HCT116 (cell line): ENCODE results near the gene AMBRA1. TPM values are rescaled to one million over a fixed set of nuclear protein-coding genes. Genes with fewer than 3 reads are reported as not detected.

Experiments
- ATAC-seq: fragments of 200-7000 bp; cut with Tn5 transposase; 2 replicates; pipeline ENCODE4 v1.9.1; 2020; ENCODE audit warnings: mild to moderate bottlenecking, moderate library complexity
- BruUV-seq: library from RNA; stranded (reverse); fragments of 400-500 nt; replicated peaks from 2 replicates; lab custom pipeline; 2021; lab: Mats Ljungman, UMichigan
- CTCF ChIA-PET: fragments of 300-600 bp; sonication (Branson Sonifier 250); formaldehyde crosslinking; loops from one replicate; lab custom pipeline; 2021; ENCODE audit warnings: antibody characterized with exemption; lab: Charles Lee
- POLR2A ChIA-PET: fragments of 300-600, 350-600 bp; sonication (Branson Sonifier 250); formaldehyde crosslinking; loops from one replicate; lab custom pipeline; 2021; ENCODE audit warnings: antibody characterized with exemption; lab: Charles Lee
- RAD21 ChIA-PET, 2 experiments: fragments of 300-600 bp; sonication (Branson Sonifier 250); formaldehyde crosslinking; loops; one replicate each; lab custom pipeline; 2023; ENCODE audit warnings: low total read pairs in 2 of 2; ENCODE audit not compliant: uncharacterized antibody in 2 of 2, unreplicated experiment in 2 of 2, low non-redundant PET in 1 of 2; lab: Charles Lee
- DNase-seq: peaks from one replicate; pipeline ENCODE4 v3.0.0-alpha.2; 2010; ENCODE audit warnings: low read depth, low spot score
- H2AFZ ChIP-seq: fragments of 200-600 bp; shearing (Covaris generic), sonication (generic); 2 replicates; pipeline ENCODE4 v1.6.1; 2017; ENCODE audit warnings: low read depth, mixed run types, mixed read lengths, antibody characterized with exemption, low read length; ENCODE audit not compliant: poor library complexity, severe bottlenecking
- H3K27ac ChIP-seq: 2 replicates; pipeline ENCODE4 v1.5.1; 2012; ENCODE audit warnings: low read depth, low read length
- H3K27me3 ChIP-seq: fragments of 200-600 bp; sonication (generic); 2 replicates; pipeline ENCODE4 v1.6.1; 2016; ENCODE audit warnings: mixed run types, low read length, mixed read lengths; ENCODE audit not compliant: insufficient read depth
- H3K36me3 ChIP-seq, 2 experiments: fragments of 200-500 bp in 1 of 2; fragments of 200-600 bp in 1 of 2; sonication (Bioruptor generic) in 1 of 2; sonication (generic) in 1 of 2; 2 replicates each; pipeline versions ENCODE4 v1.5.1 to v1.6.1; 2014 to 2016; ENCODE audit warnings: low read length in 2 of 2, inconsistent platforms in 1 of 2, mixed read lengths in 1 of 2, mixed run types in 1 of 2; ENCODE audit not compliant: insufficient read depth in 2 of 2, control insufficient read depth in 1 of 2
- H3K4me1 ChIP-seq, 2 experiments: fragments of 200-600 bp in 1 of 2; sonication (generic) in 1 of 2; 2 replicates each; pipeline versions ENCODE4 v1.5.1 to v1.6.1; 2012 to 2017; ENCODE audit warnings: low read length in 2 of 2, inconsistent platforms in 1 of 2, mild to moderate bottlenecking in 1 of 2, mixed read lengths in 1 of 2, mixed run types in 1 of 2, moderate library complexity in 1 of 2; ENCODE audit not compliant: insufficient read depth in 2 of 2, control insufficient read depth in 1 of 2
- H3K4me2 ChIP-seq: fragments of 200-600 bp; sonication (generic); 2 replicates; pipeline ENCODE4 v1.6.1; 2017; ENCODE audit warnings: mixed run types, low read length, mixed read lengths
- H3K4me3 ChIP-seq, 2 experiments: fragments of 200-600 bp in 1 of 2; sonication (generic) in 1 of 2; replicated peaks in 1 of 2; 2 replicates each; pipeline ENCODE4 v1.5.1; 2011 to 2016; ENCODE audit warnings: low read length in 2 of 2, control low read depth in 1 of 2, low read depth in 1 of 2, mild to moderate bottlenecking in 1 of 2, mixed read lengths in 1 of 2, mixed run types in 1 of 2
- H3K79me2 ChIP-seq: fragments of 200-600 bp; sonication (generic); 2 replicates; pipeline ENCODE4 v1.6.1; 2017; ENCODE audit warnings: mild to moderate bottlenecking, mixed run types, low read length, moderate library complexity, mixed read lengths; ENCODE audit not compliant: insufficient read depth
- H3K9ac ChIP-seq: fragments of 200-600 bp; sonication (generic); 2 replicates; pipeline ENCODE4 v1.6.1; 2016; ENCODE audit warnings: low read length, mixed read lengths
- H3K9me2 ChIP-seq: fragments of 200-600 bp; sonication (generic), shearing (Covaris generic); 2 replicates; pipeline ENCODE4 v1.6.1; 2017; ENCODE audit warnings: mixed run types, mild to moderate bottlenecking, moderate library complexity; ENCODE audit not compliant: insufficient read depth
- H3K9me3 ChIP-seq, 2 experiments: fragments of 200-500 bp in 1 of 2; fragments of 200-600 bp in 1 of 2; sonication (Bioruptor generic) in 1 of 2; sonication (generic) in 1 of 2; 2 replicates each; pipeline ENCODE4 v1.6.1; 2014 to 2017; ENCODE audit warnings: low read length in 2 of 2, mixed read lengths in 2 of 2, inconsistent platforms in 1 of 2, low read depth in 1 of 2, mild to moderate bottlenecking in 1 of 2, mixed run types in 1 of 2, moderate library complexity in 1 of 2; ENCODE audit not compliant: control insufficient read depth in 1 of 2, insufficient read depth in 1 of 2
- H4K20me1 ChIP-seq: fragments of 200-600 bp; sonication (generic), shearing (Covaris generic); 2 replicates; pipeline ENCODE4 v1.6.1; 2017; ENCODE audit warnings: mixed run types, mild to moderate bottlenecking, moderate library complexity; ENCODE audit not compliant: insufficient read depth
- ATF3 ChIP-seq: IDR thresholded peaks from 2 replicates; pipeline ENCODE4 v1.6.1; 2012
- EGR1 ChIP-seq: IDR thresholded peaks from 2 replicates; pipeline ENCODE4 v1.6.1; 2012; ENCODE audit warnings: low read depth
- EZH2 ChIP-seq: fragments of 200-600 bp; sonication (generic); IDR thresholded peaks from 2 replicates; pipeline ENCODE4 v1.6.1; 2017; ENCODE audit warnings: antibody characterized with exemption, mixed run types
- EZH2phosphoT487 ChIP-seq: fragments of 200-600 bp; IDR thresholded peaks from 2 replicates; pipeline ENCODE4 v1.6.1; 2018; ENCODE audit warnings: antibody characterized with exemption, borderline replicate concordance
- JUND ChIP-seq: IDR thresholded peaks from 2 replicates; pipeline ENCODE4 v1.6.1; 2012
- POLR2AphosphoS5 ChIP-seq: IDR thresholded peaks from 2 replicates; pipeline ENCODE4 v1.6.1; 2011; ENCODE audit warnings: mild to moderate bottlenecking, low read depth, low read length, moderate library complexity
- RAD21 ChIP-seq: IDR thresholded peaks from 2 replicates; pipeline ENCODE4 v1.6.1; 2012; ENCODE audit warnings: low read depth, mild to moderate bottlenecking
- SIN3A ChIP-seq: IDR thresholded peaks from 2 replicates; pipeline ENCODE4 v1.6.1; 2012; ENCODE audit warnings: low read depth
- SP1 ChIP-seq: IDR thresholded peaks from 2 replicates; pipeline ENCODE4 v1.6.1; 2012; ENCODE audit warnings: low read depth
- SRF ChIP-seq: IDR thresholded peaks from 2 replicates; pipeline ENCODE4 v1.6.1; 2012; ENCODE audit warnings: low read depth
- YY1 ChIP-seq: IDR thresholded peaks from 2 replicates; pipeline ENCODE4 v1.6.1; 2011; ENCODE audit warnings: low read length, low read depth, moderate library complexity, mild to moderate bottlenecking; ENCODE audit not compliant: insufficient replicate concordance; ENCODE audit errors: extremely low read depth
- ZBTB33 ChIP-seq: IDR thresholded peaks from 2 replicates; pipeline ENCODE4 v1.6.1; 2011; ENCODE audit warnings: mild to moderate bottlenecking, low read length, moderate library complexity; ENCODE audit not compliant: insufficient replicate concordance; ENCODE audit errors: extremely low read depth
- ZNF274 ChIP-seq: fragments of 200-500 bp; sonication (Bioruptor generic); IDR thresholded peaks from 2 replicates; pipeline ENCODE4 v1.6.1; 2014; ENCODE audit warnings: mild to moderate bottlenecking, low read depth, low read length, inconsistent platforms
- intact Hi-C: fragments of 100-400 bp; cut with micrococcal nuclease; formaldehyde crosslinking; loops from 2 replicates; pipeline ENCODE4 v1.10.0; 2022
- total RNA-seq: library from RNA; stranded (reverse); gene quantifications from one replicate; pipeline ENCODE4 v1.2.1, GENCODE V29; 2021; ENCODE audit not compliant: unreplicated experiment
- TF ChIP-seq, protein P1 (sequence below), 3 experiments: fragments of 200-600 bp in 1 of 3; sonication (generic) in 1 of 3; IDR thresholded peaks in 2 of 3; conservative IDR thresholded peaks in 1 of 3; 2 replicates each; pipeline ENCODE4 v1.5.1; 2012 to 2017; ENCODE audit warnings: low read depth in 2 of 3, low read length in 2 of 3, antibody characterized with exemption in 1 of 3, borderline replicate concordance in 1 of 3, control low read depth in 1 of 3, mild to moderate bottlenecking in 1 of 3, mixed read lengths in 1 of 3, mixed run types in 1 of 3, moderate library complexity in 1 of 3; ENCODE audit not compliant: insufficient read depth in 1 of 3

The AMBRA1 gene
- total RNA-seq, 1 experiment from 2014 or later = 22.7 TPM

GRCh38 chr11:46562527-46562926 lies 31.3 kb downstream of the AMBRA1 start:
- Histone ChIP-seq H3K79me2 (peaks cover 64% of the 10 kb centered on the region), H3K9me2 (no peaks in the 10 kb centered on the region), H3K9ac (no peak overlapping the region), H2AFZ (no peak overlapping the region), H3K4me2 (no peak overlapping the region), H3K27me3 (no peaks in the 10 kb centered on the region), H3K36me3 (no peaks in the 10 kb centered on the region), H4K20me1 (peaks cover 3% of the 10 kb centered on the region; the same call in 1 of the 2 replicates), H3K9me3 (no peaks in the 10 kb centered on the region), H3K4me3 (no peak overlapping the region), H3K4me1 (peaks cover 37 to 59% of the 10 kb centered on the region in 2 experiments), H3K27ac (no peak overlapping the region)
- ChIA-PET POLR2A (interaction anchor here (1.2 kb wide), 1 partner anchor 8 kb away, joined by 3 read pairs; no protein-coding TSS in a partner anchor), RAD21 (no interaction called here), CTCF (no interaction called here)
- intact Hi-C loops = no loop called here
- no TSS peak for BruUV-seq
- DNase-seq (no peak), ATAC-seq (no peak)
- TF ChIP-seq YY1 (no peak), RAD21 (no peak), ZNF274 (no peak), JUND (no peak), SRF (no peak), EZH2 (no peak), EZH2phosphoT487 (no peak), POLR2AphosphoS5 (no peak), SIN3A (no peak), ATF3 (no peak), EGR1 (no peak), ZBTB33 (no peak), SP1 (no peak)
- TF ChIP-seq, protein P1, sequence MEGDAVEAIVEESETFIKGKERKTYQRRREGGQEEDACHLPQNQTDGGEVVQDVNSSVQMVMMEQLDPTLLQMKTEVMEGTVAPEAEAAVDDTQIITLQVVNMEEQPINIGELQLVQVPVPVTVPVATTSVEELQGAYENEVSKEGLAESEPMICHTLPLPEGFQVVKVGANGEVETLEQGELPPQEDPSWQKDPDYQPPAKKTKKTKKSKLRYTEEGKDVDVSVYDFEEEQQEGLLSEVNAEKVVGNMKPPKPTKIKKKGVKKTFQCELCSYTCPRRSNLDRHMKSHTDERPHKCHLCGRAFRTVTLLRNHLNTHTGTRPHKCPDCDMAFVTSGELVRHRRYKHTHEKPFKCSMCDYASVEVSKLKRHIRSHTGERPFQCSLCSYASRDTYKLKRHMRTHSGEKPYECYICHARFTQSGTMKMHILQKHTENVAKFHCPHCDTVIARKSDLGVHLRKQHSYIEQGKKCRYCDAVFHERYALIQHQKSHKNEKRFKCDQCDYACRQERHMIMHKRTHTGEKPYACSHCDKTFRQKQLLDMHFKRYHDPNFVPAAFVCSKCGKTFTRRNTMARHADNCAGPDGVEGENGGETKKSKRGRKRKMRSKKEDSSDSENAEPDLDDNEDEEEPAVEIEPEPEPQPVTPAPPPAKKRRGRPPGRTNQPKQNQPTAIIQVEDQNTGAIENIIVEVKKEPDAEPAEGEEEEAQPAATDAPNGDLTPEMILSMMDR (IDR thresholded peaks at IDR 0.05 in 2 of 3, conservative IDR thresholded peaks at IDR 0.05 in 1 of 3; ENCODE audit: borderline replicate concordance in 1 of 3, insufficient read depth in 1 of 3, low read depth in 2 of 3, low read length in 2 of 3) = no peak
